ENCODE data around the gene PTN.

Gene PTN

DNA sequence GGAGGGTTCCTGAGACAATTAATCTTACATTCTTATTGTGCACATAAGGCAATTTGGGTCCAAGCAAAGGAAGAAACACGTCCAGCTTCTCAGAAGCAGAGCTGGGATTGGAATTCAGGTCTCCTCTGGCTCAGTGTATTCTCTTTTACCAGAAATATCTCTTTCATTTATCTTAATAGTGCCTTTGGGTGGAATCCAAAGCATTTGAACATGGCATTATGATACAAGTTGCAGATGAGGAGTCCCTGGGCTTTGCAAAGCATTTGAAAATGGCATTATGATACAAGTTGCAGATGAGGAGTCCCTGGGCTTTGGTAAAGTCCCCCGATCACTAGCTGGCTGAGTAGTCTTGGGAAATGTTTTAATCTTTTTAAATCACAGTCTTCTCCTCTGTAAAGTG, 30.0 kb upstream of the PTN start:
- no peak overlapping the region for H3K4me3 ChIP-seq (ENCODE audit: low read depth, low read length)
- H3K4me2 ChIP-seq (ENCODE audit: low read length), result no peak overlapping the region
- H3K27me3 ChIP-seq (ENCODE audit: control insufficient read depth, insufficient read depth, low read length), result no peaks in the 10 kb centered on the region
- TF ChIP-seq, protein P1, sequence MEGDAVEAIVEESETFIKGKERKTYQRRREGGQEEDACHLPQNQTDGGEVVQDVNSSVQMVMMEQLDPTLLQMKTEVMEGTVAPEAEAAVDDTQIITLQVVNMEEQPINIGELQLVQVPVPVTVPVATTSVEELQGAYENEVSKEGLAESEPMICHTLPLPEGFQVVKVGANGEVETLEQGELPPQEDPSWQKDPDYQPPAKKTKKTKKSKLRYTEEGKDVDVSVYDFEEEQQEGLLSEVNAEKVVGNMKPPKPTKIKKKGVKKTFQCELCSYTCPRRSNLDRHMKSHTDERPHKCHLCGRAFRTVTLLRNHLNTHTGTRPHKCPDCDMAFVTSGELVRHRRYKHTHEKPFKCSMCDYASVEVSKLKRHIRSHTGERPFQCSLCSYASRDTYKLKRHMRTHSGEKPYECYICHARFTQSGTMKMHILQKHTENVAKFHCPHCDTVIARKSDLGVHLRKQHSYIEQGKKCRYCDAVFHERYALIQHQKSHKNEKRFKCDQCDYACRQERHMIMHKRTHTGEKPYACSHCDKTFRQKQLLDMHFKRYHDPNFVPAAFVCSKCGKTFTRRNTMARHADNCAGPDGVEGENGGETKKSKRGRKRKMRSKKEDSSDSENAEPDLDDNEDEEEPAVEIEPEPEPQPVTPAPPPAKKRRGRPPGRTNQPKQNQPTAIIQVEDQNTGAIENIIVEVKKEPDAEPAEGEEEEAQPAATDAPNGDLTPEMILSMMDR (IDR thresholded peaks at IDR 0.05), result no peak
- H3K4me1 ChIP-seq, result no peaks in the 10 kb centered on the region
- H2AFZ ChIP-seq, result no peak overlapping the region
- H3K79me2 ChIP-seq, result no peaks in the 10 kb centered on the region
- no peaks in the 10 kb centered on the region for H3K36me3 ChIP-seq (ENCODE audit: control insufficient read depth, insufficient read depth, low read length)
- H3K27ac ChIP-seq, result no peak overlapping the region
- H3K9me3 ChIP-seq (ENCODE audit: control insufficient read depth, low read length), result no peaks in the 10 kb centered on the region
- H3K9ac ChIP-seq, result no peak overlapping the region

DNA sequence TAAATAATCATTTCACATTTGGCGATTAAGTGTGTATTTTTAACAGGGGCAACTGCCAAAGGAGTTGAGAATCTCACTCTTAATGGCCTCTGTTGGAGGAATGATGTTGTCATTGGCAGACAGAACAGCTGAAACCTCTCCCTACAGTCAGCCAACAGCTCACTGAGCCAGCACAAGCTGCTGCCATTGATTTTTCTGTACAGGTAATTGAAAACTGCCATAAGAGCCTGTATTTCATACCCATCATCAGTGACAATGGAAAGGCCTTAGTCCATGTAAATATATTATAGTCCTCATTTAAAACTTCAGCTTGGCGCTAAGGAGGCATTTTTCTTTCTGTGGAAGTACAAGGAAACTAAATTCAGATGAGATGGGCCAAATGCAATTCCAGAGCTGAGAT, 28.1 kb upstream of the PTN start:
- Histone ChIP-seq H3K36me3 (ENCODE audit: control insufficient read depth, insufficient read depth, low read length) (no peaks in the 10 kb centered on the region), H3K4me3 (ENCODE audit: low read depth, low read length) (no peak overlapping the region), H3K9me3 (ENCODE audit: control insufficient read depth, low read length) (no peaks in the 10 kb centered on the region), H3K9ac (no peak overlapping the region), H3K27me3 (ENCODE audit: control insufficient read depth, insufficient read depth, low read length) (no peaks in the 10 kb centered on the region), H3K4me2 (ENCODE audit: low read length) (no peak overlapping the region), H2AFZ (no peak overlapping the region), H3K4me1 (no peaks in the 10 kb centered on the region), H3K79me2 (no peaks in the 10 kb centered on the region), H3K27ac (no peak overlapping the region)
- TF ChIP-seq, protein P1 (IDR thresholded peaks at IDR 0.05), result no peak

DNA sequence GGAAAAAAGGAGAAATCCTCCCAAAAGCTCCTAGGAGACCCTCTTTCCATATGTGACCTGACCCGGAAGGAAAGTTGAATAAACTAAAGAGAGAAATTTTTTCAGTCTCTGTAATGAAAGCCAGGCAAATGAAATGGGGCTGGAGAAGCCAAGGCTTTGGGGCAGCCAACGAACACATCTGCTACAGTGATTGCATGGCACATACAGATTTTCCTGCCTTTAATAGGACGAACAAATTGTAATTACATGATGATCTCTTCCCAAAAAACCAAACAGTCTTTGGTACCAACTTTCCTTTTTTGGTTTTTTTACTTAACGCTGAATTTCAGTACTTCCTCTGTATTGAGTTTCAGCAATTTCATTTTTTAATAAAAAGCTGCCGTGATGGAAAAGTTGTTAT, 23.5 kb upstream of the PTN start:
- no peak overlapping the region for H3K27ac ChIP-seq
- H2AFZ ChIP-seq, result no peak overlapping the region
- H3K9me3 ChIP-seq (ENCODE audit: control insufficient read depth, low read length), result no peaks in the 10 kb centered on the region
- H3K4me3 ChIP-seq (ENCODE audit: low read depth, low read length), result no peak overlapping the region
- TF ChIP-seq, protein P1 (IDR thresholded peaks at IDR 0.05), result no peak
- H3K79me2 ChIP-seq, result no peaks in the 10 kb centered on the region
- no peak overlapping the region for H3K4me2 ChIP-seq (ENCODE audit: low read length)
- no peaks in the 10 kb centered on the region for H3K4me1 ChIP-seq
- H3K27me3 ChIP-seq (ENCODE audit: control insufficient read depth, insufficient read depth, low read length), result no peaks in the 10 kb centered on the region
- H3K36me3 ChIP-seq (ENCODE audit: control insufficient read depth, insufficient read depth, low read length), result no peaks in the 10 kb centered on the region
- H3K9ac ChIP-seq, result no peak overlapping the region

DNA sequence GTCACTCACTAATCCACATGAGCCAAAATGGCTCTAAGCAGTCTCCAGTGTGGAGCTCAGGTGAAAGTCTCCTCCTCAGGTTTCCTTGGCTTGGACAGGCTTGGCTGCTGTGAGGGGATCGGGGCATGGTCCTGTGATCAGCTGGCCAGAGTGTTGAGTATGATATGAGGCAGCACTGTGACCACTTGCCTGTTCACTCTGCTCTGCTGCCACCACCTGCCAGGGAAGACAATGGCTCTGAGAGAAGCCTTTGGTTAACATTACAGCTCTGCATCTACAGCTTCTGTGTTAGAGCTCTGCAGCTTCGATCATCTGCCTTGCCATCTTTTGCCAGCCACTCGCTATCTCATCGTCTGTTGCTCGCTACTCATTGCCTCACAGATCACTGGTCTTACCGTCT, 20.1 kb upstream of the PTN start:
- no peak overlapping the region for H3K4me3 ChIP-seq (ENCODE audit: low read depth, low read length)
- TF ChIP-seq, protein P1 (IDR thresholded peaks at IDR 0.05), result peak; percentile 56
- no peak overlapping the region for H3K27ac ChIP-seq
- no peaks in the 10 kb centered on the region for H3K27me3 ChIP-seq (ENCODE audit: control insufficient read depth, insufficient read depth, low read length)
- H3K4me2 ChIP-seq (ENCODE audit: low read length), result no peak overlapping the region
- no peaks in the 10 kb centered on the region for H3K36me3 ChIP-seq (ENCODE audit: control insufficient read depth, insufficient read depth, low read length)
- H3K9ac ChIP-seq, result no peak overlapping the region
- no peaks in the 10 kb centered on the region for H3K4me1 ChIP-seq
- no peaks in the 10 kb centered on the region for H3K9me3 ChIP-seq (ENCODE audit: control insufficient read depth, low read length)
- no peaks in the 10 kb centered on the region for H3K79me2 ChIP-seq
- H2AFZ ChIP-seq, result peak overlapping the region; percentile 57

DNA sequence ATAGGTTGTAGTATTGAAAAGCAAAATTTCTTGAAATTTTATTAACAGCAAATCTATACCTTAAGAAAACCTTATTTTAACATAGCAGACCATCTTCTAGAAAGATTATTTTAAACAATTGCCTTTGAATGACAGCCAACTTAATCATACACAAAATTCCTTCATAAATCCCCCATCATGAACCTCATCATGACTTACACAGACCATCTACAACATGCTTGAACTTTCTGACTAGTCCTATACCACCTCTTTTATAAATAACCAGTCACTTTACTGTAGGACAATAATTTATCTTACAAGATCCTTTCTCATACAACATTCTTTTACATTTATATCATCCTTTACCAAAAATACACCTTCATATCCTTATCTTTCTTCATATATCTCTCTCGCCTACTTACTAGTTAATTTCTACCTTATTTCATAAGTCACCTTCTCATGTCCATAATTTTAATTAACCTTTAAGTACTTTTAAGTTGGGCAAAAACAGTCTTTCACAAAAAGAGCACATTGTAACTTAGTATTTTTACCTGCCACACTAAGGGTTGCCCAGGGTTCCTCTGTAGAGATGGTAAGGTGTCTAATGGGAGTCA, 16.6 kb upstream of the PTN start:
- Histone ChIP-seq H3K36me3 (ENCODE audit: control insufficient read depth, insufficient read depth, low read length) (no peaks in the 10 kb centered on the region), H3K4me2 (ENCODE audit: low read length) (no peak overlapping the region), H3K27ac (no peak overlapping the region), H3K9me3 (ENCODE audit: control insufficient read depth, low read length) (no peaks in the 10 kb centered on the region), H3K27me3 (ENCODE audit: control insufficient read depth, insufficient read depth, low read length) (no peaks in the 10 kb centered on the region), H3K4me3 (ENCODE audit: low read depth, low read length) (no peak overlapping the region), H2AFZ (no peak overlapping the region), H3K79me2 (no peaks in the 10 kb centered on the region), H3K9ac (no peak overlapping the region), H3K4me1 (no peaks in the 10 kb centered on the region)
- TF ChIP-seq, protein P1 (IDR thresholded peaks at IDR 0.05), result no peak

Data from parathyroid adenoma (tissue), 2 donors.